ENCODE results near the gene PGLYRP4. TPM values are rescaled to one million over a fixed set of nuclear protein-coding genes. Genes with fewer than 3 reads are reported as not detected.

Gene PGLYRP4
- polyA plus RNA-seq, 3 donors = not detected

DNA sequence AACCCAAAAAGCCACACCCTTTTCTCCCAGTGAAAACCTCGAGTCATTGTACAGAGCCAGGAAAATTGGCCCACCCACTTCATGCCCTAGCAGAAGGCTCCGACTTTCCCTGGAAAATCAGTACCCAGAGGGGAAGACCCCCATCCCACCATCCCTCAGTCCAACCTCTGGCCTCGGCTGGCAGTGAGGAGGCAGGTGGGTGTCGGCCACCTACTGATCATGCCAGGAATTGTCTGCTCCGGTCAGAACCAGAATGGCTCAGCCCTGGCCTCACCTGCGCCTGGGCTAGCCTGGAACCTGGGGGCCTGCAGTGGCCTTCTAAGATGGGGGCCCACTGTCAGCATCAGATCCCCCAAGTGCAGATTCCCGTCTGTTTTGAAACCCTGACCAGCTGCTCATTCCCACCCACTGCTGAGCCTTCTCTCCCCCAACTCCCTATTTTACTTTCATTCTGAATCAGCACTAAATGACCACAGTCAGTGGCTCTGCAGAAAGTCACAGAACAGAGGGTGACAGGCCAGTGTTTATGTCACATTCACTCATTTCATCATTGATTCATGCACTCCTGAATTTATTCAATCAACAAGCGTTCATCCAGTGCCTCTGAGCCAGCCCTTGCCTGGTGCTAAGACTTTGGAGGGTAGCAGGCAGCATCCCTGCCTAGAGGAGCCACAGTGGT lies 6.0 kb upstream of the PGLYRP4 start:
- no peak overlapping the region for H3K4me2 ChIP-seq (replicated peaks; ENCODE audit: extremely low read depth, low read length, poor library complexity, severe bottlenecking)
- H3K79me2 ChIP-seq (ENCODE audit: insufficient read depth, low read length) = peaks cover 43% of the 10 kb centered on the region
- Mint-ChIP-seq H3K27me3 (ENCODE audit: low read depth in 3 of 3) (peaks cover 4 to 9% (median 5%) of the 10 kb centered on the region in 3 donors), H3K36me3 (peaks cover 10 to 20% of the 10 kb centered on the region in 2 donors), H3K27ac (no peak overlapping the region), H3K4me1 (peaks cover 46% of the 10 kb centered on the region), H3K9me3 (peaks cover 0 to 6% (median 2%) of the 10 kb centered on the region in 7 donors), H3K4me3 (no peak overlapping the region)
- H4K20me1 ChIP-seq (ENCODE audit: insufficient read depth, low read length) = peaks cover 23% of the 10 kb centered on the region
- no peak overlapping the region for H2AFZ ChIP-seq (ENCODE audit: insufficient read depth, low read depth, low read length, poor library complexity, severe bottlenecking)
- H3K27ac ChIP-seq (ENCODE audit: low read depth in 1 of 2, low read length in 2 of 2) = no peak overlapping the region
- H3K4me3 ChIP-seq (replicated peaks in 1 of 3; ENCODE audit: low read depth in 2 of 3, low read length in 3 of 3) = no peak overlapping the region
- H3K4me1 ChIP-seq (ENCODE audit: control insufficient read depth in 1 of 2, insufficient read depth in 2 of 2, low read length in 2 of 2) = peaks cover 28 to 49% of the 10 kb centered on the region in 2 donors
- no peak for DNase-seq
- intact Hi-C loops (cut with micrococcal nuclease) = no loop called here
- no peaks in the 10 kb centered on the region for H3K27me3 ChIP-seq (ENCODE audit: control insufficient read depth in 2 of 2, insufficient read depth in 2 of 2, low read length in 2 of 2)
- TF ChIP-seq, protein P1, sequence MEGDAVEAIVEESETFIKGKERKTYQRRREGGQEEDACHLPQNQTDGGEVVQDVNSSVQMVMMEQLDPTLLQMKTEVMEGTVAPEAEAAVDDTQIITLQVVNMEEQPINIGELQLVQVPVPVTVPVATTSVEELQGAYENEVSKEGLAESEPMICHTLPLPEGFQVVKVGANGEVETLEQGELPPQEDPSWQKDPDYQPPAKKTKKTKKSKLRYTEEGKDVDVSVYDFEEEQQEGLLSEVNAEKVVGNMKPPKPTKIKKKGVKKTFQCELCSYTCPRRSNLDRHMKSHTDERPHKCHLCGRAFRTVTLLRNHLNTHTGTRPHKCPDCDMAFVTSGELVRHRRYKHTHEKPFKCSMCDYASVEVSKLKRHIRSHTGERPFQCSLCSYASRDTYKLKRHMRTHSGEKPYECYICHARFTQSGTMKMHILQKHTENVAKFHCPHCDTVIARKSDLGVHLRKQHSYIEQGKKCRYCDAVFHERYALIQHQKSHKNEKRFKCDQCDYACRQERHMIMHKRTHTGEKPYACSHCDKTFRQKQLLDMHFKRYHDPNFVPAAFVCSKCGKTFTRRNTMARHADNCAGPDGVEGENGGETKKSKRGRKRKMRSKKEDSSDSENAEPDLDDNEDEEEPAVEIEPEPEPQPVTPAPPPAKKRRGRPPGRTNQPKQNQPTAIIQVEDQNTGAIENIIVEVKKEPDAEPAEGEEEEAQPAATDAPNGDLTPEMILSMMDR (IDR thresholded peaks at IDR 0.05) = no peak
- H3K9ac ChIP-seq (ENCODE audit: insufficient read depth, low read length, poor library complexity, severe bottlenecking) = no peak overlapping the region
- H3K36me3 ChIP-seq (replicated peaks in 1 of 2; ENCODE audit: control insufficient read depth in 1 of 2, insufficient read depth in 2 of 2, low read length in 2 of 2) = peaks cover 10 to 16% of the 10 kb centered on the region in 2 donors
- no peaks in the 10 kb centered on the region for H3K9me3 ChIP-seq (replicated peaks in 1 of 2; ENCODE audit: control insufficient read depth in 1 of 2, insufficient read depth in 1 of 2, low read length in 2 of 2)
- 97% methylated on average over 7 of the region's 8 CpGs for WGBS (ENCODE audit: insufficient coverage)

DNA sequence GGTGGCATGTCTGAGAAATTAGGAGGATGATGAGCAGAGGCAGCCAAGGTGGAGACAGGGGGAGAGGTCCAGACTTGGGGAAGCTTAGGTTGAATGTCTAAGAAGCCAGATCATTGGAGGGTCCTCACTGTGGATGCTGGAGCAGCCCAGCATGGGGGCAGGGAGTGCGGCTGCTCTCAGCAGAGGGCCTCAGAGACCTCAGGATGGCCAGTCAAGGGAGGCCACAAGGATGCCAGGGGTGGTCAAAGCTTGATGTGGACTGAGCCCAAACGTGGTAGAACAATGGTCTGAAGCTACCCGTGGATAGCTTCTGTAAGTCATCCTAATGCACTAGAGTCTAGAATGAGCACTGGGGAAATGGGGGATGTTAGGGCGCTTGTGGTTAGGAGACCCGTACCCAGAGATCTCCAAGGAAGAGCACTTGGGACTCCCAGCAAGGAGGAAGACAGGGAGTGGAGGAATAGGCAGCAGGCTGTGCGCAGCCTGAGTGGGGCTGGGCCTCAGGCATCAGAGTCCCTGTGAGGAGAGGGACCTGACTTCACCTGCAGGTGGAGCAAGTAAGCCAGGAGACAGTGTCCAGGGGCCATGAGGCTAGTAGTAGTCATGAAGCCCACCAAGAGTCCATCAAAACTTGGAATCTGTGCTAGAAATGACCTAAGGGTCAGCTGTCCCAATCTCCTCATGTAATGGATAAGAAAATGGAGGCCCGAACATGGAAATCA lies 4.7 kb upstream of the PGLYRP4 start:
- DNase-seq = no peak
- peaks cover 3 to 9% (median 5%) of the 10 kb centered on the region in 3 donors for H3K27me3 Mint-ChIP-seq (ENCODE audit: low read depth in 3 of 3)
- no peak overlapping the region for H3K4me3 Mint-ChIP-seq
- H4K20me1 ChIP-seq (ENCODE audit: insufficient read depth, low read length) = peaks cover 10% of the 10 kb centered on the region
- no peak overlapping the region for H3K4me3 ChIP-seq (replicated peaks in 1 of 3; ENCODE audit: low read depth in 2 of 3, low read length in 3 of 3)
- no peaks in the 10 kb centered on the region for H3K9me3 ChIP-seq (replicated peaks in 1 of 2; ENCODE audit: control insufficient read depth in 1 of 2, insufficient read depth in 1 of 2, low read length in 2 of 2)
- H3K4me1 ChIP-seq (ENCODE audit: control insufficient read depth in 1 of 2, insufficient read depth in 2 of 2, low read length in 2 of 2) = peaks cover 37 to 52% of the 10 kb centered on the region in 2 donors
- WGBS (ENCODE audit: insufficient coverage) = 77% methylated on average over 5 of the region's 7 CpGs
- H3K27ac ChIP-seq (ENCODE audit: low read depth in 1 of 2, low read length in 2 of 2) = no peak overlapping the region
- no peak overlapping the region for H3K9ac ChIP-seq (ENCODE audit: insufficient read depth, low read length, poor library complexity, severe bottlenecking)
- intact Hi-C loops (cut with micrococcal nuclease) = loop anchor here in 1 of 2 donors (2.0 kb wide), 2 partner anchors 51 to 141 kb away; no protein-coding TSS in a partner anchor
- TF ChIP-seq, protein P1 (IDR thresholded peaks at IDR 0.05) = no peak
- peaks cover 3 to 7% of the 10 kb centered on the region in 2 donors for H3K36me3 Mint-ChIP-seq
- peaks cover 31% of the 10 kb centered on the region for H3K79me2 ChIP-seq (ENCODE audit: insufficient read depth, low read length)
- H2AFZ ChIP-seq (ENCODE audit: insufficient read depth, low read depth, low read length, poor library complexity, severe bottlenecking) = no peak overlapping the region
- H3K27me3 ChIP-seq (ENCODE audit: control insufficient read depth in 2 of 2, insufficient read depth in 2 of 2, low read length in 2 of 2) = no peaks in the 10 kb centered on the region
- H3K4me2 ChIP-seq (replicated peaks; ENCODE audit: extremely low read depth, low read length, poor library complexity, severe bottlenecking) = no peak overlapping the region
- H3K36me3 ChIP-seq (replicated peaks in 1 of 2; ENCODE audit: control insufficient read depth in 1 of 2, insufficient read depth in 2 of 2, low read length in 2 of 2) = peaks cover 0 to 4% of the 10 kb centered on the region in 2 donors
- H3K4me1 Mint-ChIP-seq = peaks cover 50% of the 10 kb centered on the region
- H3K9me3 Mint-ChIP-seq = peaks cover 0 to 3% (median 1%) of the 10 kb centered on the region in 7 donors
- peak overlapping the region in 3 of 7 donors; percentile 7 to 66 (median 20) for H3K27ac Mint-ChIP-seq

All from CD14-positive monocyte (primary cell).